ENCODE measurements around the gene SLC9A6. TPM values are rescaled to one million over a fixed set of nuclear protein-coding genes. Genes with fewer than 3 reads are reported as not detected.

SLC9A6 gene
- total RNA-seq (2011; cell fraction: chromatin; rRNA removed; ENCODE audit: low replicate concordance) = 21.7 and 34.7 TPM in 2 replicates
- total RNA-seq (2011; cell fraction: nucleolus; rRNA removed) = 15.5 and 20.5 TPM in 2 replicates
- total RNA-seq (2011; cell fraction: nucleoplasm; rRNA removed) = 27.2 and 31.3 TPM in 2 replicates
- total RNA-seq (2014; rRNA removed) (9.8 and 9.9 TPM in 2 replicates), total RNA-seq (2014; rRNA removed; fragmentation: Illumina TruSeq; extraction: Trizol) (13.9 and 14.6 TPM in 2 replicates), total RNA-seq (2015; rRNA removed; fragmentation: Illumina TruSeq; extraction: Trizol) (10.9 and 11.8 TPM in 2 replicates), total RNA-seq (2021) (11.7 and 13.0 TPM in 2 replicates), polyA plus RNA-seq (2011; rRNA removed) (8.7 and 12.5 TPM in 2 replicates), polyA plus RNA-seq (2014; fragmentation: Illumina TruSeq; extraction: Trizol) (9.6 and 9.9 TPM in 2 replicates), polyA plus RNA-seq (2014; fragmentation: Nextera tagmentation; extraction: Ambion mirVana) (1 to 10 TPM; 3.7 to 4.8 TPM), polyA plus RNA-seq (2014; rRNA removed) (6.2 TPM in 2 replicates), polyA minus RNA-seq (2011; rRNA and poly(A)+ RNA removed) (20.0 and 30.0 TPM in 2 replicates), Bru-seq, nascent RNA (percentile 65 among the genes with signal in this experiment), BruChase-seq, experiment 1, labeled RNA remaining after a 2-hour chase (percentile 72 among the genes with signal in this experiment), BruChase-seq, experiment 2, labeled RNA remaining after a 6-hour chase (percentile 75 among the genes with signal in this experiment)
- polyA plus RNA-seq (2011; cell fraction: cytosol; rRNA removed) = 5.6 and 7.4 TPM in 2 replicates
- 8.3 and 9.9 TPM in 2 replicates for polyA plus RNA-seq (2011; cell fraction: nucleus; rRNA removed)
- 6.8 and 7.3 TPM in 2 replicates for polyA plus RNA-seq (2012)
- 9.0 and 12.6 TPM in 2 replicates for polyA minus RNA-seq (2011; cell fraction: cytosol; rRNA and poly(A)+ RNA removed)
- 10.0 and 12.4 TPM in 2 replicates for polyA minus RNA-seq (2011; cell fraction: nucleus; rRNA and poly(A)+ RNA removed)
- long read RNA-seq, experiment 1, full-length matches to known transcripts = 26 of 53 reads
- long read RNA-seq, experiment 1, partial matches to known transcripts = 6 of 53 reads
- long read RNA-seq, experiment 1, other reads (novel, unspliced or antisense) = 21 of 53 reads
- long read RNA-seq, experiment 2, partial matches to known transcripts = 0 of 8 reads
- long read RNA-seq, experiment 2, other reads (novel, unspliced or antisense) = 8 of 8 reads
- long read RNA-seq, experiment 3, full-length matches to known transcripts = 4 of 5 reads
- long read RNA-seq, experiment 3, partial matches to known transcripts = 0 of 5 reads
- long read RNA-seq, experiment 3, other reads (novel, unspliced or antisense) = 1 of 5 reads

DNA sequence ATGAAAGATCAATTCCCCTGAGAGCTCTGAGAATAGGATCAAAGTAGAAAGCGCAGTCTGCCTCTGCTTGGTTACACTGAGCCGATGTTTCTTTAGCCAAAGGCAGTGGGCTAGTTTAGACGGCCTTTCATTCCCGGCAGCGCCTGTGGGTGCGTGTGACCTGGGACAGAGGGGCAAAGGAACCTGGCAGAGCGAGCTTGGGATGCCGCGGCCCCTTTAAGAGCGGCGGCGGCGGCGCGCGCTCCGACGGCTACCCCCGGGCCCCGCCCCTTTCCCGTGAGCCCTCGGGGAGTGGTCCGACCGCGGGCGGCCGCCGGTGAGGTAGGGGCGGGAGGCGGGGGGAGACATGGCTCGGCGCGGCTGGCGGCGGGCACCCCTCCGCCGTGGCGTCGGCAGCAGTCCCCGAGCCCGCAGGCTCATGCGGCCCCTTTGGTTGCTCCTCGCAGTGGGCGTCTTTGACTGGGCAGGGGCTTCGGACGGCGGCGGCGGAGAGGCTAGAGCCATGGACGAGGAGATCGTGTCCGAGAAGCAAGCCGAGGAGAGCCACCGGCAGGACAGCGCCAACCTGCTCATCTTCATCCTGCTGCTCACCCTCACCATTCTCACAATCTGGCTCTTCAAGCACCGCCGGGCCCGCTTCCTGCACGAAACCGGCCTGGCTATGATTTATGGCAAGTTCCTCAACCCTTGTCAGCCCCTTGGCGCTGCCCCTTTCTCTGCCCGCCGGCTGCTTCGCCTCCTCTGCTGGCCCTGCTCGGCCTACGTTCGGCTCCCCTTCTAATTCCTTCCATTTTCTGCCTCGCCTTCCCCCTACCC lies at the start of gene SLC9A6:
SLC9A6 (plus strand) TSS at position 279 of the 816 bp plus-strand sequence; CDS start at position 503, 224 bp downstream.
- H3K4me2 ChIP-seq (ENCODE audit: insufficient read depth, low read length) = peak within 1 kb of the TSS; percentile 90
- no TSS peak for BruUV-seq (replicated peaks)
- no peaks in the 10 kb centered on the region for H3K9me1 ChIP-seq (ENCODE audit: control insufficient read depth, insufficient read depth, low read length)
- peaks cover 7 to 34% of the 10 kb centered on the region in 2 experiments for H3K4me1 ChIP-seq (replicated peaks in 1 of 2; ENCODE audit: control insufficient read depth in 2 of 2, insufficient read depth in 2 of 2, low read length in 2 of 2)
- intact Hi-C loops (cut with micrococcal nuclease) = no loop called here
- no peaks in the 10 kb centered on the region for H3K9me3 ChIP-seq (replicated peaks; ENCODE audit: control insufficient read depth, insufficient read depth, low read depth, low read length)
- no peaks in the 10 kb centered on the region for H3K36me3 ChIP-seq (ENCODE audit: control insufficient read depth, insufficient read depth, low read length)
- peaks cover 33% of the 10 kb centered on the region for H3K79me2 ChIP-seq (ENCODE audit: control insufficient read depth, insufficient read depth, low read length)
- ChIA-PET CTCF (ENCODE audit: low intra/inter-chr PET ratio) (no interaction called here), POLR2A (interaction anchor here (1.0 to 1.9 kb wide), 2 partner anchors 8 to 11 kb away, joined by 4 to 9 read pairs; partner anchors contain the start of gene MMGT1)
- peak within 1 kb of the TSS; percentile 76 to 98 for H3K9ac ChIP-seq (ENCODE audit: insufficient read depth in 1 of 2, low read depth in 2 of 2, low read length in 2 of 2)
- peak; percentile 78 to 84 (median 82) for DNase-seq (ENCODE audit: extremely low read depth in 1 of 4, low spot score in 3 of 4)
- peak within 1 kb of the TSS; percentile 71 for H3K27ac ChIP-seq (ENCODE audit: extremely low read depth, low read depth, low read length)
- peak within 1 kb of the TSS; percentile 82 for H3K4me3 ChIP-seq
- peak; percentile 94 for ATAC-seq
- WGBS (ENCODE audit: insufficient coverage, low coverage, missing lambda C conversion rate) = 4% methylated on average over 24 of the region's 68 CpGs
- no peaks in the 10 kb centered on the region for H3K27me3 ChIP-seq (ENCODE audit: control insufficient read depth in 2 of 2, insufficient read depth in 2 of 2, low read length in 2 of 2)
- no peaks in the 10 kb centered on the region for H4K20me1 ChIP-seq (replicated peaks; ENCODE audit: control insufficient read depth, insufficient read depth, low read length)
- peak within 1 kb of the TSS; percentile 96 for H2AFZ ChIP-seq (ENCODE audit: low read depth, low read length)
- in situ Hi-C loops (cut with MboI) = no loop called here
- no peak for FAIRE-seq
- TF ChIP-seq HMG20A (CRISPR knock-in tag; conservative IDR thresholded peaks at IDR 0.05) (no peak), ETV5 (CRISPR knock-in tag; IDR thresholded peaks at IDR 0.05; ENCODE audit: low read depth) (no peak), FUS (optimal IDR thresholded peaks at IDR 0.05; ENCODE audit: low read depth, low read length) (no peak), RNF2 (IDR thresholded peaks at IDR 0.05) (no peak), KDM4B (IDR thresholded peaks at IDR 0.05; ENCODE audit: borderline replicate concordance in 2 of 2, low read depth in 1 of 2) (no peak), HDGF (IDR thresholded peaks at IDR 0.05) (no peak), E4F1 (CRISPR knock-in tag; IDR thresholded peaks at IDR 0.05; ENCODE audit: borderline replicate concordance) (no peak), SMAD1 (IDR thresholded peaks at IDR 0.05; ENCODE audit: low read depth, low read length, partially characterized antibody) (no peak), EWSR1 (IDR thresholded peaks at IDR 0.05; ENCODE audit: borderline replicate concordance, low read depth, partially characterized antibody) (no peak), ZNF274 (IDR thresholded peaks at IDR 0.05; ENCODE audit: borderline replicate concordance, low read depth, low read length) (no peak), FOXJ2 (tag; IDR thresholded peaks at IDR 0.05) (no peak), ZNF316 (IDR thresholded peaks at IDR 0.05) (peak; percentile 28; the same call in 1 of the 2 replicates), HNRNPUL1 (IDR thresholded peaks at IDR 0.05; ENCODE audit: low read length) (no peak), ZNF76 (CRISPR knock-in tag; IDR thresholded peaks at IDR 0.05; ENCODE audit: borderline replicate concordance) (no peak), FOXK1 (CRISPR knock-in tag; IDR thresholded peaks at IDR 0.05; ENCODE audit: borderline replicate concordance) (no peak), ZNF165 (CRISPR knock-in tag; IDR thresholded peaks at IDR 0.05; ENCODE audit: borderline replicate concordance) (no peak)

Measured in K562 (cell line).